HG02981 (cell line): ENCODE measurements around the gene DTNA.

ENCODE experiments used
- ATAC-seq: cut with Tn5 transposase; IDR thresholded peaks from one replicate; pipeline ENCODE4 v1.9.1; 2021; ENCODE audit warnings: mild to moderate bottlenecking, moderate library complexity; ENCODE audit not compliant: unreplicated experiment

DTNA gene

GRCh38 chr18:34847408-34847807, 137.3 kb downstream of the DTNA start:
- no peak for ATAC-seq

GRCh38 chr18:34848156-34848555, 138.1 kb downstream of the DTNA start:
- ATAC-seq: no peak

- ATAC-seq: no peak
Observed at GRCh38 chr18:34848695-34849094, 138.6 kb downstream of the DTNA start.

GRCh38 chr18:34857320-34857719, 147.2 kb downstream of the DTNA start:
- no peak for ATAC-seq

- ATAC-seq: no peak
Observed at GRCh38 chr18:34858188-34858587, 148.1 kb downstream of the DTNA start.

GRCh38 chr18:34859496-34859895, 149.4 kb downstream of the DTNA start:
- no peak for ATAC-seq

- ATAC-seq: no peak
Observed at GRCh38 chr18:34862561-34862960, 152.5 kb downstream of the DTNA start.

- ATAC-seq: no peak
Observed at GRCh38 chr18:34863702-34864101, 153.6 kb downstream of the DTNA start.

GRCh38 chr18:34864836-34865497, 154.9 kb downstream of the DTNA start:
- ATAC-seq: no peak

GRCh38 chr18:34866310-34866709, 156.2 kb downstream of the DTNA start:
- no peak for ATAC-seq

GRCh38 chr18:34866739-34867138, 156.6 kb downstream of the DTNA start:
- ATAC-seq: no peak

GRCh38 chr18:34867520-34867919, 157.4 kb downstream of the DTNA start:
- ATAC-seq: no peak

GRCh38 chr18:34870555-34871310, 160.6 kb downstream of the DTNA start:
- ATAC-seq: no peak

GRCh38 chr18:34871435-34871834, 161.3 kb downstream of the DTNA start:
- ATAC-seq: no peak

GRCh38 chr18:34872066-34872465, 162.0 kb downstream of the DTNA start:
- ATAC-seq: no peak

GRCh38 chr18:34873986-34874580, 164.0 kb downstream of the DTNA start:
- no peak for ATAC-seq

- ATAC-seq: no peak
Observed at GRCh38 chr18:34875150-34875549, 165.1 kb downstream of the DTNA start.

GRCh38 chr18:34880403-34880802, 170.3 kb downstream of the DTNA start:
- ATAC-seq: no peak

GRCh38 chr18:34880882-34881834, 171.1 kb downstream of the DTNA start:
- no peak for ATAC-seq

- no peak for ATAC-seq
Observed at GRCh38 chr18:34884436-34884835, 174.3 kb downstream of the DTNA start.

GRCh38 chr18:34886177-34886576, 176.1 kb downstream of the DTNA start:
- ATAC-seq: no peak
